Suppressor macrophage (primary cell): Measurements from ENCODE around the gene CCL4.
"Not testable (repeated sequence)": the region's sequence is repeated elsewhere in the genome, so short reads cannot be mapped to it uniquely, and the experiment has no call there.

Experiments
- DNase-seq, 4 experiments: peaks; one replicate each; pipeline ENCODE4 v3.0.0-alpha.2; 2020 to 2022

CCL4 gene

DNA sequence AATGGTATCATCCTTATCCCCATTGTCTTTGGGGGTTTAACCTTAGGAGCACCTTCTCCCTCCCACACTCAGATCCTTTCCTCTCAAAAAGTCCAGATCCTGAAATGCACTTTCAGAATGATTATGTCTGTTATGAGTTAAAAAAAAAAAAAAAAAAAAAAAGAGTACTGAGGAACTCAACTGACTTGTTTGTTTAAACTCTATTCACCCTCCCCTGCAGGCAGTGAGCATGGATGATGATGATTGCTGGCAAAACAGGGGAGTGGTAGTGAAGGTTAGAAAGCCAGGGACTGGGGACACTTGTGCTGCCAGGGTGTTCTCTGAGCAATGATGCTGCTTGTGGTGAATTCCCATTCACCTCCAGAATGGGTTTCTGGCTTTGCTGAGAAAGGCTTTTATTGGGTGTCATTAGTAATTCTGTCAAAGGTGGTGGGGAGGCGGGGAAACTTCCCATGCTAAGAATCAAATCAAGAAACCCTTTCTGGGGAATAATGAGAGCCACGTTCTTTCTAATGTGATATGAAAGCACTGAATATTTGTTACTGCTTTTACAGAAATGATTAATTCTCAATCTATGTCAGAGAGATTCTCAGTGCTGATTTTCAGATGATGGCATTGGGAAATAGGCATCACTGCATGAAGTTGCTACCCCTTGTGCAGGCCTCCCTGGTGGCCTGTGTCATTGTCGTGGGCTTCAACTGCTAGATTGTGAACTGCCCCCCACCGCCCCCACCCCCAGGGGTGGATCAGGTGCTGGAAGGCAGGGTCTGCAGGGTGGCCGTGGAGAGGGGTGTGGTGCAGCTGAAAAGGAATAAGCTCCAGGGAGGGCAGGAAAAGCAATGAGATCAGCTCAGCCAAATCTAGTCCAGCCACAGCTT is 14.1 kb downstream of the CCL4 start:
- DNase-seq = no peak

DNA sequence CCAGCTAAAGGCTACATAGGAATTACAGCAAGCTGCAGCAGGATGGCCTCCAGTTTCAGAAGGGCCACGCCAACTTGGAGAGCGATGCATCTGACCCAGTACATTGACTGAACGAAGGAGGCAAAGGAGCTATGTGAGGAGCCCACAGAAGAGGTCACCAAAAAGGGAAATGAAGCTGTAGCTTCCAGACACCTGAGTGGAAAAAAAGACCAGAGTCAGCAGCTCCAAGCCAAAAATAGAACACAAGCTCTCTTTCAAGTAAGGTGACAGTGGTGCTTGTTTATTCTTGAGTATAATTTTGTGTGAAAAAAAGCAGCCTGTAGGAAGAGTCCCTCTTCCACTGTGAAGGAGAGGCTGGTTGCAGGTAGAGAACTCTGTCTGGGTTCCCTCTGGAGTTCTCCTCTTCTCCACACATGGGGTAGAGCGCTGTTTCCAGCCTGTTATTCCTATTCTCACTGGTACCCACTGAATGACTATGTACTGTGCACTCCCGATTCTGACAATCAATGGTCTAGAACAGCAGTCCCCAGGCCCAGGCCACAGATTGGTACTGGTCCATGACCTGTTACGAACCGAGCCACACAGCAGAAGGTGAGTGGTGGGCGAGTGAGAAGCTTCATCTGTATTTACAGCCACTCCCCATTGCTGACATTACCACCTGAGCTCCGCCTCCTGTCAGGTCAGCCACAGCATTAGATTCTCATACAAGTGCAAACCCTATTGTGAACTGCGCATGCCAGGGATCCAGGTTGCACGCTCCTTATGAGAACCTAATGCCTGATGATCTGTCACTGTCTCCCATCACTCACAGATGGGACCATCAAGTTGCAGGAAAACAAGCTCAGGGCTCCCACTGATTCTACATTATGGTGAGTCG is 15.1 kb downstream of the CCL4 start:
- DNase-seq = no peak

DNA sequence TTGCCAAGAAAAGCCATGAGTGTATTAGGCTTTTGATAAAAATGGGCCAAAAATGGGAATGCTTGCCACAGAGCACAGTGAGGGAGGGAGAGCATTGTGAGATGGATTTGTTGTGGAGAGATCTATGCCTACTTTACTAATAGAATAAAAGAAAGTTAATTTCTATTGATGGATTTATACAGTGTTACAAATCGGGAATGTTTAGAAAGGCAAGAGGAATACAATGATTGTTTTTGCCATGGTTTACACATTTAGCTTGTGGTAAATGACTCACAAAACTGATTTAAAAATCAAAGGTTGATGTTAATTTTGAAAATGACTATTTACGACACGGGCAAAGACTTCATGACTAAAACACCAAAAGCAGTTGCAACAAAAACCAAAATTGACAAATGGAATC is 16.6 kb downstream of the CCL4 start:
- no peak for DNase-seq

DNA sequence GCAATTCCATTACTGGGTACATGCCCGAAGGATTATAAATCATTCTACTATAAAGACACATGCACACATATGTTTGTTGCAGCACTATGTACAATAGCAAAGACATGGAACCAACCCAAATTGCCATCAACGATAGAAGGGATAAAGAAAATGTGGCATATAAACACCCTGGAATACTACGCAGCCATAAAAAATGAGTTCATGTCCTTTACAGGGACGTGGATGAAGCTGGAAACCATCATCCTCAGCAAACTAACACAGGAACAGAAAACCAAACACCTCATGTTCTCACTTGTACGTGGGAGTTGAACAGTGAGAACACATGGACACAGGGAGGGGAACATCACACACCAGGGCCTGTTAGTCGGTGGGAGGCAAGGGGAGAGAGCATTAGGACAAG is 17.5 kb downstream of the CCL4 start:
- not testable (repeated sequence) for DNase-seq

DNA sequence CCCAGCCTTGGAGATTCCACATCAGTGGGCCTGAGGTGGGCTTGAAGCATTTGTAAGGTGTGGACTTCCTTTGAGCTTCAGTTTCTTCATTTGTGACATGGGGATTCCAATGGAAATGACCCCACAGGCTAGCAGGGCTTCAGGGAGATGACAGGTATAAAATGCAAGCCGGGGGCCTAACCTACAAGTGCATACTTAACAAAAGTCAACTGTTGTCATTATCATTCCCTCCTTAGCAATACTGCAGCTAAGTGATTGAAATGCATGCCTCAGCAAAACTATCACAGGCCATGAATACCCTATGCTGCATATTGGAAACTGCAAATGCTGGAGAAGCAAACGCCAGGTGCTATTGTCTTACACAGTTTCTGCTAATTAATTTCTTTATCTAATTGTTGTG is 19.8 kb downstream of the CCL4 start:
- no peak for DNase-seq

DNA sequence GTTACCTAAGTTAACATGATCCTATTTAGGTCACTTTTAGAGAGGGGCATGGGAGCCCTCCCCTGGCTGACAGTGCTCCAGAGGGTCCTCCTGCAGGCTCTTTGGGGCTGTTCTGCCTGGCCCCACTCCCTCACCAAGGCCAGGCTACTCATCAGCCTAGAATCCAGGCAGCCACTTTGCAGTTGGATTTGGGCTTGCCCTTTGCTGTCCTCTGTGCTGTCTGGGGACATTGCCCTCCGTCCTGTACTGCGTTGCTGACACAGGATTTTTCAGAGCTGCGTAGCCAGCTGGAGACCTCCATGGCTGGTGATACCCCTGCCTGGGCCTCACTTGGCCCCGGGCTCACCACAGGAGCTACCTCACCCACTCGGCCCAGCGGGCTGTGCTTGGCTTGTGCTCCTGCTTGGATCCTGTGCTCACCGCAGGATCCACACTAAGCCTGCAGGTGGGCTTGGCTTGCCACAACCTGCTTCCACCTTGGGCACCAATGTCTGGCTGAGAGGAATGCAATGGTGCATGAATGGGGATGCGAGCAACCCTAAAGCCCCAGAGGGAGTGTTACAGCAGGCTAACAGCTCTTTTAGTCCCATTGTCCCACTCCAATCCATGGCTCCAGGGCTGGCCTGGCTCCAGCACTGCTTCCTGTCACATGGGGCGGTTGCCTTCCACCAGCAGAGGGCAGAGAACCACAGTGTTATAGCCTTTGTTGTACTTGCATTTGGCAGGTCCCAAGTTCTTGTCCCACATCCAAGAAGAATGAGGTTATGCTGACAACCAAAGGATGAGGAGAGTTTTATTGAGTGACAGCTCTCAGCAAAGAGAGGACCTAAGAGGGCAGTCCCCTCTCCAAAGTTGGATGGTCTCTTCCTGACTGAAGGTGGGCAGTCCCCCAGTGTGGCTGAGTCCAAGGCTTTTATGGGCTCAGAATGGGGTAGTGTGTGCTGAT is 21.5 kb downstream of the CCL4 start:
- no peak for DNase-seq

DNA sequence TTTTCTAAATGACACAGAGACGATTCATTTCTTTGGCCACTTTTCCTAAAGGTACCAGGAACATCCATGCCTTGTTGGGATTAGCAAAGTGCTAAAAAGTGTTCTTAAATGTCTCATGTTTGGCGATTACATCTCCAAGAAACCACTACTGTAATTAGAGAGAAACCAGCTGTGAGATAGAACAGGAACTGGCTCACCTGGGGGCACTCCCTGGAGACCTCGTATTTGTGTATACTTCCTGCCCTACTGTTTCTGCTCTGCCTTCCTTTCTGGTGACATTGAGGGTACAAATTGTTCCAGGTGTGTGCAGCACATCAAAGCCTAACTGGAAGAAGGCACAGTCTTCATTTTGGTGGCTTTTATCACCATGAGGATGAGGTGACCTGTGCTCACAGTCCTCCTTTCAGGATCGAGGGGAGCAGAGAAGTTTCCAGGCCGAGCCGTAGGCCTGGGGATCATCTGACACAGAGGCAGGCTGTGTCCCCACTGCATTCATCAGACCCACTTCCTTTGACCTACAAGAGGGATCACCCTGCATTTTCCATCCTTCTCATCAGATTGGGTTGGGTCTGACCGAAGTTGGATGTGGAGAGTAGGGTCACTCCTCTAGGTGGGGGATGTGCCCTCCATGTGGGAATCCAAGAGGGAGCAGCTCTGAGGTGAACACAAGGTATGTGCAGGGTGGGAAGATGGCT is 23.7 kb downstream of the CCL4 start:
- no peak for DNase-seq

DNA sequence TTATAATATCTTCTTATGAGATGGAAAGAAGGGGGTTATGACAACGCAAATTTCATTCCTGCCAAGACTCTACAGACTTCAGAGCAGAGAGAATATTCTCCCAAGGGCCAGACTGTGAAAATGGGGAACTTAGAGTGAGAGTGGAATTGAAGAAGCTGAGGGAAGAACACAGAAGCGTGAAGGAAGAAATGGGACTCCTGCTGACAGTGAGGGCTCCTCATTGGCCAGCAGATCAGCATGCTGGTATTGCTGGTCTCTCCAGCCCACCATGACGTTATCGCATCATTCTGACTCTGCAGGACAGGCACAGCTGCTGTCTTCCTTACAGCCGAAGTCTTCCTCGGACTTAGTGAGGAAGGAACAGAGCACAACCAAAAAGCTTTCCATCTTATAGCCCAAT is 24.3 kb downstream of the CCL4 start:
- peak; percentile 48 to 75 (median 58) for DNase-seq

DNA sequence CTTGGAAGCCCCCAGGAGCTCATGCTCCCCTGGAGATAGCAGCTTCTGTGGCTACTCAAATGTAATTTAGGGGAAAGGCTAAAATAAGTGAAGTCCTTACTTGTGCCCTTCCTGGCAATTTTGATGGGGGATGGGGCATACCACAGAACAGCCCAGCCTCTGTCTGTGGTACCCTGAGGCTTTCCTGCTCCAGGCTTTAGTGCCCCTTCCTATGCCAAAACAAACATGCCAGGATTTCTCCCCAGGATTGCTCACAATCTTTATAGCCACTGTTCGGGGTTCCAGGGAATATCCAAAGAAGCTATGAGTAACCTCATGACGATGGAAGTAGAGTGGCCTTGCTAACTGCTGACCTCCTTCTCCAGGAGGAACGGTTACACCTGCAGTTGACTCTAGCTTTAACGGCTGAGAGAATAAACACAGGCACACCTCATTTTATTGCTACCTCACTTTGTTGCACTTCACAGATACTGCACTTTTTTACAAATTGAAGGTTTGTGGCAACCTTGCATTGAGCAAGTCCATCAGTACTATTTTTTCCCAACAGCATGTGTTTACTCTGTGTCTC is 24.9 kb downstream of the CCL4 start:
- no peak for DNase-seq

DNA sequence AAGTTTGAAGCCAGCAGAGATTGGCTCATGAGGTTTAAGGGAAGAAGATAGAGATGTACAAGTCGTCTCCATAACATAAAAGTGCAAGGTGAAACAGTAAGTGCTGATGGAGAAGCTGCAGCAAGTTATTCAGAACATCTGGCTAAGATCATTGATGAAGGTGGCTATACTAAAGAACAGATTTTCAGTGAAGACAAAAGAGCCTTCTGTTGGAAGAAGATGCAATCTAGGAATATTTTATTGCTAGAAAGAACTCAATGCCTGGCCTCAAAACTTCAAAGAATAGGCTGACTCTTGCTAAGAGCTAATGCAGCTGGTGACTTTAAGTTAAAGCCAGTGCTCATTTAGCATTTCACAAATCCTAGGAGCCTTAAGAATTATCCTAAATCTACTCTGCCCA is 26.0 kb downstream of the CCL4 start:
- no peak for DNase-seq

DNA sequence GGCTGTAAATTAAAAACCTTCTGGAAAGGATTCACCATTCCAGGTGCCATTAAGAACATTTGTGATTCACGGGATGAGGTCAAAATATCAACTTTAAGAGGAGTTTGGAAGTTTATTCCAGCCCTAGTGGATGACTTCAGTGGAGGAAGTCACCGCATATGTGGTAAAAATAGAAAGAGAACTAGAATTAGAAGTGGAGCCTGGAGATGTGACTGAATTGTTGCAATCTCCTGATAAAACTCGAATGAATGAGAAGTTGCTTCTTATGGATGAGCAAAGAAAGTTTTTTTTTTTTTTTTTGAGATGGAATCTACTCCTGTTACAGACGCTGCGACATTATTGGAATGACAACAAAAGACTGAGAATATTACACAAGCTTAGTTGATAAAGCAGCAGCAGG is 26.7 kb downstream of the CCL4 start:
- peak in 3 of 4 experiments; percentile 34 to 69 (median 60) for DNase-seq

DNA sequence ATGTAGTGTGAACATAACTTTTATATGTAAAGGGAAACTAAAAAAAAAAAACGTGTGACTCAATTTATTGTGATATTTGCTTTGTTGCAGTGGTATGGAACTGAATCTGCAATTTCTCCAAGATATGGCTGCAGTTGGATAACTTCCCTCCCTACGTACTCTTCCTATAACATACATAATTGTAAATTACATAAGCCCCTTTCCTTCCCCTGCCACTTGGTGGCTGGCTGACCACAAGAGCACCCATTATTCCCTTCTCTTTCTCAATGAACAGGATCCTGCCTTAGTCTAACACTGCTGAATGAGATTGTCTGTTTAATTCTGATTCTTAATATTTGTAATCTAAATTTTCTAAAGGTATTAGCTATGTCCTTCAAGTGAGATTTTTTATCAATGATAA is 27.8 kb downstream of the CCL4 start:
- DNase-seq = peak; percentile 79 to 93 (median 88)

DNA sequence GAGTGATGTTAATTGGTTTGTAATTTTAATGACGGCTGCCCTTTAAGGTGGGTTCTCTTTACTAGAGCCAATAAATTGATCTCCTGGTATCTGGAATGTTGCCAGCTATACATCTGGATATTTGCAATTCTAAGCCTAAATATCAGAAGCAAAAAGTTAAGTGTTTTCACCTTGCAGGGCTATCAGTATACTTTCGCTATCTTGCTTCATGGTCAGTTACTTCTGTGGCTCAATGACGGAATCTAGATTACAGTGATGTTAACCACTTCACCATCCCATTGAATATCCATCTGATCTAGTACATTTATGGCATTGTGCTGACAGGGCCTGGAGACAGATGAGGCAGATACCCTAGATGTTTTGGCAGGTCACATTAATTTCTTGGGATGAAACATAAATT is 28.3 kb downstream of the CCL4 start:
- DNase-seq = no peak

DNA sequence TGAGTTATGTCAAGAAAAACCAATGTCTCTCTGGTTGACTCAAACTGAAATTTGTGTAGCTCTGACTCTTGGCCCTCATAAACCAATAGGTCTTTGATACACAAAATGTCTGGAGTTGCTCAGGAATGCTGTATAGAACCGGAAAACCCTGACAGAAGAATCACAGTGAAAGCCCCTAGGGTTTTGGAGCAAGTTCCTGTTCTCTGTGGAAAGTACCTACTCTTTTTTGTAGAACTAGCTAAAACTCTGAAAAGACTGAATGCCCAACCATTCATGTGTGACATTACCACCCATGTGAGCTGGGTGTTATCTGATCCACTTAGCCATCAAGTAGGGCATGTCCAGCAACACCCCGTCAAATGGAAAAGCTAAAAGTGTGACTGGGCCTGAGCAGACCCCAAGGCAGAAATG is 28.8 kb downstream of the CCL4 start:
- peak; percentile 46 to 73 (median 60) for DNase-seq

DNA sequence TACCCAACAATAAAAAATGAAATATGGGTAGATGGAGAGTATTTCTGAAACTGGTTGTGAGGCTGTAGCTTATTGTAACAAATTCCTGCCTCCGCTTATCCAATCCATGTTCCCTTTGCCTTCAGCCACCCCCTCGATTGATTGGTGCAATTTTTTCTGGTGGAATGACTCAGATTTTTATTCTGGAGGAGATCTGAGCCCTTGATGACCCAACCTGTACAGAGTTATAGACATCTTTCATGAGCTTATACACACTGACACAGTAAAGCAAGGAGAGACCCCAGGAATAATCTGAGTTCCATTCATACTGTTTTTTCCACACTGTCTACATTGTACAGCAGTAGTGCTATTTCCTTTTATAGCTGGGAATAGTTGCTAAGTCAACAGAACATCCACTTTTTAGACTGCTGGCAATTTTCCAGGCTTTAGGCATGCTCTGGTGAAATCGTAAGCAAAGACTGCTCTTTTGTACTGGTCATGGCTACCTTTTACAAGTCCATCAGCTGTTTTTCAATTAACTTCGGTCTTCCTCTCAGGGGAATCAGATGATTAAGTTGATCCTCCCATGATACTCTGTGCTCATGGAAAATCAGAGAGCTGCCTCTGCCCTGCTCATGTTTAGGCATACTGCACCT is 30.1 kb downstream of the CCL4 start:
- peak; percentile 85 to 99 (median 94) for DNase-seq

DNA sequence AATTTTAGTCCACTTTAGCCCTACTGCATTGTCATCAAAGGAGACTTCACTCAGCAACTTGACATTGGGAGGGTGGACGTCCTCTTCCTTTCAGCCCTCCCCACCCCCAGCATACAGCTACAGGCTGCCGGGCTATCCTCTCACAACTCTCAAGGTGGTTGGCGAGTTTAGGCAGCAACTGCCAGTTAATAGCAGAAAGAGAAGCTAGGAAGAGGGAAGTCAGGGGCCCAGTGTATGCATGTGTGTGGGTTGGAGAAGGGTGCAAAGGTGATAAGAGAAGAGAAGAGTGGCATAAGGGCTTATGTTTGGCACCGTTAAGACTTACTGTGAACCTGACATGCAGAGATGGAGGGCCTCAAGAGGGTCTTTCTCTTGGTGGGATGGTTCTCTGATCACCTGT is 31.8 kb downstream of the CCL4 start:
- DNase-seq = peak in 3 of 4 experiments; percentile 33 to 56 (median 42)

DNA sequence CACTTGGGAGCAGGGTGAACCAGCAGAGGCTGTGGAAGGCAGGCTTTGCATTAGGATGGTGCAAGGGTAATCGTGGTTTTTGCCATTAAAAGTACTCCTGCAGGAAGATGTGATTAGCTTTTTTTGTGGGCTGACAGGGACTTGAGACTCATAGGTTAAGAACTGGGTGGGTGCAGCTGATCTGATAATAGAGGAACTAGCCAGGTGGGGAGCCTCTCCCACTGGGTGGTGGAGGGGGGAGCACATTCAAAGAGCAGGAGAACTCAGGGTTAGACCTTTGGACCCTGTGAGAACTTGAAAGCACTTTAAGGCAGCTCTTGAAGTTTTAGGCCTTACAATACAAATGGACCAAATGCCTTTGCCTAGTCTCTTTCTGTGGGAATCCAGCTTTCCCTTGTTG is 32.4 kb downstream of the CCL4 start:
- DNase-seq = no peak

DNA sequence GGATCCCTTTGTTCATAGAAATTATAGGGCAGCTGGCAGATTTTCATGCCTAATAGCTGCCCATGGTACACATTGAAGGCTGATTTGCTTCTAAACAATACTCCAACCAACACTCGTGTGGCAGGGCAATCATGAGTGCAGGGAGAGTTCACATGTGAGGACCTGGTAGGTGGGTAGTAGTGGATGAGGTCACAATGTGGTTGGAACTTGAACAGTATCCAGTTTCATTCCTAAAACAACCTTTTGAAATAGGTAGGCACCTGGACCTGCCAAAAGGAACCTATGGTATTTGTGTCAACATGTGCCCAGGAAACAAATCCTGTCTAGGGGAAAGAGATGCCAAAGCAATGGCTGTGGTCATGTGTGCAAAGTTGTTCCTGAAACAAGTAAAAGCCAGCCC is 32.8 kb downstream of the CCL4 start:
- no peak for DNase-seq

DNA sequence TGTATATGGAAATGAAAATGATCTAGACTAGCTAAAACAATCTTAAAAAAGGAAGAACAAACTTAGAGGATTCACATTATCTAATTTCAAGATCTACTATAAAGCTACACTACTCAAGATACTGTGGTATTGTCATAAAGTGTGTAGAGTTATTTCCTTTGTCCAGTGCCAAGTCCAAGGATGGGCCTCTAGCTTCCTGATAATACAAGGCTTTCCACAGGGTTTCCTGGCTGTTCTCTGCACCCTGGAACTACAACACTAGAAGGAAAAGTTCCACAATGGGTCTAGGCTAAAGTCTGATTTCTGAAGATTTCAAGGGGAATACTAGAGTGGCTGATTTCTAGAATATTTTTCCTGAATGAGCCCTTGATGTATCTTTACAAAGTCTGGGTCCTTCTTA is 38.6 kb downstream of the CCL4 start:
- no peak for DNase-seq

DNA sequence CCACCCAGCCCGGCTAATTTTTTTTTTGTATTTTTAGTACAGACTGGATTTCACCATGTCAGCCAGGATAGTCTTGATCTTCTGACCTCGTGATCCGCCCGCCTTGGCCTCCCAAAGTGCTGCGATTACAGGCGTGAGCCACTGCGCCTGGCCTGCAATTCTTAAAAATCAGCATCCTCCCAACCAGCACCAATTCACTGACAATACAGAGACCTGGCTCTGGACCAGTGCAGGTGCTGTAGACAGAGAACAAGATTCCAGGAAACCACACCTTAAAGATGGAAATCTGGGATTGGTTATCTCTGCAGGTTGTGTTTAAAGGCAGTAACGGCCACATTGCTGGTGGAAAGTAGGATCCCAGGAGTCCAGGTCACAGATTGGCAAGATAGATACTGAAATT is 39.2 kb downstream of the CCL4 start:
- DNase-seq = no peak

DNA sequence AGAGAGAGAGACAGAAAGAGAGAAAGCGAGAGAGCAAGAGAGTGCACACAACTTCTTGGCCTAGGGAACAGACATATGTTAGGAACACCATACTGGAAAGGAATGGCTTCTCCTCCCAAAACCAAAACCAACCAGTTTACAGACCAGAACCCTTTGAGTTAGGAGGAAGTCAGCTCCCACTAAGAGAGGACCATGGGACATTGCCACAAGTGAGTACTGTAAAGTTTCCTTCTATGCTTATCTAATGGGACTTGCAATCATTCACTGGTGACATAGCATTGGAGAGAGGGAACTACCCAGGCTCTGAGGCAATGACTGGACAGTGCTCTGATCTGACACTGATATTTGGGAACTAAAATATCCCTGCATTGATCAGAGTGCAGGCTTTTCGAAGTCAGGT is 40.4 kb downstream of the CCL4 start:
- DNase-seq = peak; percentile 55 to 82 (median 76)
